ENCODE data around the gene EHD1.

DNA sequence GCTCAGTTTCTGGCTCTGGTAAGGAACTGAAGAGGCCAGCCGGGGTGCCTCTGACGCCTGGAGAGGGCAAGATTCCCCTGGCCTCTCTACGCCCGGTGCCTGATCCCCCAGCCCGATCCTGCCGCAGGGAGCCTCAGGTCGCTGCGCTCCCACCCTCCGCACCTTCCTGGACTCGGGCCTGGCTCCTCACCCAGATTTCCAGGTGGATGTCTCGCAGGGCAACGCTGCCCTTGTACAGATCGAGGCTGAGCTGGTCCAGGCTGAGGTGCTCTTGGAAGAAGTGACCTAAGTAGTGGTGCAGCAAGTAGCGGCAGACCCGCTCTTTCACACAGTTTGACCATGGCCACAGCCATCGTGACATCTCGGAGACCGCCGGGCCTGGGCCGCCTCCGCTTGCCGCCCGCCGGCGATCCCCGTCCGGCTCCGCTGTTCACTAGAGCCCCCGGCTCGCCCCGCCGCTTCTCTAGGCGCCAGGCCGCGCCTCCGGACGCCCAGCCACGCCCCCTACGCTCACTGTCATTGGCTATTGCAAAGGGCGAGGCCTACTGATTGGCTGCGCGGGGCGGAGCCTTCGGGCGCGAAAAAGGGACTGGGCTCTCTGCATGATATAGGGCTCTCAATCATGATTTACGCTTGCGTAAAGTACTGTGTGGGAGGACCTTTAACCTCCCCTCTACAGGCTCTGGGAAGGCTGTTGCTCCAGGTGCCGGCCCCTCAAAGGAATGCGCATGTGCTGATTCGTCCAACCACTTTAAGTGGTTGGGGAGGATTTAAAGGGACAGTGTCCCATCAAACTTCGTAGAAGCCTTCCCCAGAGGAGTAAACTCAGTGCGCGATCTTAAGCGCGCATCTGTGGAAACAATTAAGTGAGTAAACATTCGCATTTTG lies 38.6 kb upstream of the EHD1 start, which contains the start of gene ATG2A:
- TF ChIP-seq POLR2A (IDR thresholded peaks at IDR 0.05) (peak; percentile 62), POLR2AphosphoS5 (IDR thresholded peaks at IDR 0.05) (peak; percentile 55 to 79 (median 70))
- TF ChIP-seq, protein P1, sequence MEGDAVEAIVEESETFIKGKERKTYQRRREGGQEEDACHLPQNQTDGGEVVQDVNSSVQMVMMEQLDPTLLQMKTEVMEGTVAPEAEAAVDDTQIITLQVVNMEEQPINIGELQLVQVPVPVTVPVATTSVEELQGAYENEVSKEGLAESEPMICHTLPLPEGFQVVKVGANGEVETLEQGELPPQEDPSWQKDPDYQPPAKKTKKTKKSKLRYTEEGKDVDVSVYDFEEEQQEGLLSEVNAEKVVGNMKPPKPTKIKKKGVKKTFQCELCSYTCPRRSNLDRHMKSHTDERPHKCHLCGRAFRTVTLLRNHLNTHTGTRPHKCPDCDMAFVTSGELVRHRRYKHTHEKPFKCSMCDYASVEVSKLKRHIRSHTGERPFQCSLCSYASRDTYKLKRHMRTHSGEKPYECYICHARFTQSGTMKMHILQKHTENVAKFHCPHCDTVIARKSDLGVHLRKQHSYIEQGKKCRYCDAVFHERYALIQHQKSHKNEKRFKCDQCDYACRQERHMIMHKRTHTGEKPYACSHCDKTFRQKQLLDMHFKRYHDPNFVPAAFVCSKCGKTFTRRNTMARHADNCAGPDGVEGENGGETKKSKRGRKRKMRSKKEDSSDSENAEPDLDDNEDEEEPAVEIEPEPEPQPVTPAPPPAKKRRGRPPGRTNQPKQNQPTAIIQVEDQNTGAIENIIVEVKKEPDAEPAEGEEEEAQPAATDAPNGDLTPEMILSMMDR (IDR thresholded peaks at IDR 0.05) = no peak

Measured in breast epithelium (tissue), 3 donors.